GM10266 (cell line): ENCODE measurements around the gene S100A16.

Experiments used
- DNase-seq: peaks from one replicate; pipeline ENCODE4 v3.0.0; 2012; ENCODE audit errors: extremely low spot score
- TF ChIP-seq, protein P1 (sequence below): IDR thresholded peaks from 2 replicates; pipeline ENCODE4 v1.5.1; 2012; ENCODE audit warnings: mild to moderate bottlenecking, low read depth; ENCODE audit not compliant: control insufficient read depth, insufficient read depth; ENCODE audit errors: missing control alignments

S100A16 gene

DNA sequence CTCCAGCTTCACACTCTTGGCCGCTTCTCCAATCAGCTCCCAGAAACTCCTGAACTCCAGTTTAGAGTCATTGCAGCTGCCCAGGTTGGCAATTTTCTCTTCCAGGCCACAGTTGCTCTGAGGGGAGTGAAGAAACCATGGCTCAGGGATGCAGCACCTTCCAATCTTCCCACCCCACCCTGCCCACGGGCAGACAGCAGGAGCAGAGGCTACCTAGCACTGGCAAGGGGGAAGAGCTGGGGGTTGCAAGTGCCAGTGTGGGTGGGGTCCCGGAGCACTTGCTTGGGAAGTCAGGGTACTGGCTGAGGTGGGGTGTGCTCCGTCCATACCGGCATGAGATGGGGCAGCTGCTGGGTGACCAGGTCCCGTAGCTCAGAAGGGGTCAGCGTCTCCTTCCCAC, 2.0 kb upstream of the S100A16 start:
- no peak for DNase-seq
- TF ChIP-seq, protein P1, sequence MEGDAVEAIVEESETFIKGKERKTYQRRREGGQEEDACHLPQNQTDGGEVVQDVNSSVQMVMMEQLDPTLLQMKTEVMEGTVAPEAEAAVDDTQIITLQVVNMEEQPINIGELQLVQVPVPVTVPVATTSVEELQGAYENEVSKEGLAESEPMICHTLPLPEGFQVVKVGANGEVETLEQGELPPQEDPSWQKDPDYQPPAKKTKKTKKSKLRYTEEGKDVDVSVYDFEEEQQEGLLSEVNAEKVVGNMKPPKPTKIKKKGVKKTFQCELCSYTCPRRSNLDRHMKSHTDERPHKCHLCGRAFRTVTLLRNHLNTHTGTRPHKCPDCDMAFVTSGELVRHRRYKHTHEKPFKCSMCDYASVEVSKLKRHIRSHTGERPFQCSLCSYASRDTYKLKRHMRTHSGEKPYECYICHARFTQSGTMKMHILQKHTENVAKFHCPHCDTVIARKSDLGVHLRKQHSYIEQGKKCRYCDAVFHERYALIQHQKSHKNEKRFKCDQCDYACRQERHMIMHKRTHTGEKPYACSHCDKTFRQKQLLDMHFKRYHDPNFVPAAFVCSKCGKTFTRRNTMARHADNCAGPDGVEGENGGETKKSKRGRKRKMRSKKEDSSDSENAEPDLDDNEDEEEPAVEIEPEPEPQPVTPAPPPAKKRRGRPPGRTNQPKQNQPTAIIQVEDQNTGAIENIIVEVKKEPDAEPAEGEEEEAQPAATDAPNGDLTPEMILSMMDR = no peak

DNA sequence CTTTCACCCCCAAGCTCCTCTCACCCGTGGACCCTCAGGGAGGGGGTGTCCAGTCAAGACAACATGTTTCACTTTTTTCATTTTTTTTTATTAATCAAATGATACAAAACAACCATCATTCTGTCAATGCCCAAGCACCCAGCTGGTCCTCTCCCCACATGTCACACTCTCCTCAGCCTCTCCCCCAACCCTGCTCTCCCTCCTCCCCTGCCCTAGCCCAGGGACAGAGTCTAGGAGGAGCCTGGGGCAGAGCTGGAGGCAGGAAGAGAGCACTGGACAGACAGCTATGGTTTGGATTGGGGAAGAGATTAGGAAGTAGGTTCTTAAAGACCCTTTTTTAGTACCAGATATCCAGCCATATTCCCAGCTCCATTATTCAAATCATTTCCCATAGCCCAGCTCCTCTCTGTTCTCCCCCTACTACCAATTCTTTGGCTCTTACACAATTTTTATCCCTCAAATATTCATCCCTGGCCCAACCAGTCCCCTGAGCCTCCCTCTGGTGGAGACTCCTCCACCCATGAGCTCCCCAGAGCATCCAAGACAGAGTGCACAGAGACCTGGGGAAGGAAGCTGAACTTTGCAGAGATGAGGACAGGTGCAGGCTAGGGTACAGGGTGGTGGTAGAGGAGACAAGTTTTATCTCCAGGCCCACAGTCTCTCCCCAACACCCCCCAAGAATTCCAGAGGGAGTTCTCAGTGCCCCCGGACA, 1.4 kb upstream of the S100A16 start:
- no peak for DNase-seq
- TF ChIP-seq, protein P1 = no peak

DNA sequence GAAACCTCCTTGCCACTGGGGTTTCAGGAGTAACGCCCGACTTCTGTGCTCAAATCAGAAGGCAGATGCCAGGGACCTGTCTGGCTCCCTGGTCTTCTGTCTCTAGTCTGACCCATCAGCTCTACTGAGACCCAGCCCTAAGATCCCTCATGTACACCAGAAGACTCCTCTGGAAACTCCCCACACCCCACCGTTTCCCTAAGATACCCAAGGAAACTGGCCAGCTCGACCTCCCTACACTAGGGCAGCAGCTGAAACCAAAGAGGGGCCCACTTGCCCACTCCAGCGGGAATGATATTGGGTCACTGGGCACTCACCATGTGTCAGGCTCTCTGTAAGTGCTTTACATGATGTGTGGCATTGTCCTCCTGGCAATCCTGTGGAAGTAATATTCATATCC, 469 bp upstream of the S100A16 start:
- TF ChIP-seq, protein P1 = no peak
- no peak for DNase-seq

DNA sequence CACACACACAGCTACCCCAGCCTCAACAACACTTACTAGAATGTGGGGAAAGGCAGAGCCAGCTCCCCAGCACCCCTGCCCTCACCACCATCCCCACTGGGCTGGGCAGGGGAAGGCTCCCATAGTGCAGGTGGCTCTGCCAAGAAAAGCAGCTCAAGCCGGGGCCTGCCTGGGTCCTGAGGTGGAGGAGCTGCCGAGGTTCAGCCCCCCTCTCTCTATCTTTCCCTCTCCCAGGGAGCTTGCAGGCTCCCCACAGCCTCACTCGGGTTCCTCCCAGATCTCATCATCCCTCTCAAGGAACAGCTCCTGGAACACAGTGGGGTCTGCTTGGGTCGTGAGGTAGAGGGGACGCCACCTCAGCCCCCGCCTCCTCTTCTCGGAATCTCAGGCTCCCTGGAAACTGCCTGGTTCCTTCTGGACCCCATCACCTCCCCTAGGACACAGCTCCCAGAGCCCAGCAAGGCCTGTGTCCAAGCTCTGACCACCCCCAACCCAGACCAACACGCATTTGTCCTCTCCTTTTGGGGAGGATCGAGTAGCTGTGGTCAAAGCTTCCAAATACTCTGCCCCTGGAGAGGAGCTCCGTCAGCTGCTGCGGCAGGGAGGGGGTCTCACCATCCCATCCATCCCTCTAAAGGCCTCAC, 704 bp downstream of the S100A16 start:
- TF ChIP-seq, protein P1 = no peak
- DNase-seq = no peak

DNA sequence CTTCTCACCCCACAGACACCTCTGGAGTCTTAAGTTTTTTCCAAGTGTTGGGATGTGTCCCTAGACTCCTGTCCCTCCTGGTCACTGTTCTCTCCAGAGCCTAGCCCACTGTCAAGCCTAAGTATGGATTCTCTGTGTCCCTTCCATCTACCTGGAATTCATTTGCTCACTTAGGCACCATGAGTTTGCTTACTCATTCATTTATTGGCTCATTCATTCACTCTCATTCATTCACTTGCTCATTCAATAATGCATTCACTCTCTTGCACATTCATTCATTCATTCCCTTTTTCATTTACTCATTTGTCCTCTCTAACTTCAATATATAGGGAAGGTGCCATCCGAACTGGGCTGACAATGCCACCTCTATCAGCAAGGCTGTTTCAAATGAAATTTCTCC, 1.6 kb downstream of the S100A16 start:
- no peak for DNase-seq

DNA sequence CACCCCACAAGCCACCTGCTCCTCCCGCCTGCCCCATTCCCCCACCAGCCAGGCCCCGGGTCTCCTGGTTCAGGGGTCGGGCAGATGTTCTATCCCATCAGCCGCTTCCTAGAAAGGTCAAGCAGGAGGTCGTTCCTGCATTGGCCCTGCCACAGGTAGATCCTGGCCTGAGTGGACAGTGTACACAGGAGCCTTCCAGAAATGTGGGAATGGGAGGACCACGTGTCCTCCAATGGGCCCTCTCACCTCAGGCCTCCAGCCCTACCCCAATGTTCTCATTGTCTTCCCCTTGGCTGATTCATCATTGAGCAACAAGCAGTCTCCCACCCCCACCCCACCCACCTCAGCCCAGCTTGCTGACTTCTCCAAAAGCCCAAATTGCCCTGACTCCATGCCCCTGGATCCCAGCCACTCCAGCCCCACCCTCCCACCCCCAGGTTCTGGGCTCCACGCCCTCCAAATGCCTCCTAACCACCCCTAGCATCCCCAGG, 2.1 kb downstream of the S100A16 start:
- no peak for DNase-seq
- TF ChIP-seq, protein P1 = no peak

More for the DNA sequence above, 1.6 kb downstream of the S100A16 start:
- TF ChIP-seq, protein P1 = no peak

DNA sequence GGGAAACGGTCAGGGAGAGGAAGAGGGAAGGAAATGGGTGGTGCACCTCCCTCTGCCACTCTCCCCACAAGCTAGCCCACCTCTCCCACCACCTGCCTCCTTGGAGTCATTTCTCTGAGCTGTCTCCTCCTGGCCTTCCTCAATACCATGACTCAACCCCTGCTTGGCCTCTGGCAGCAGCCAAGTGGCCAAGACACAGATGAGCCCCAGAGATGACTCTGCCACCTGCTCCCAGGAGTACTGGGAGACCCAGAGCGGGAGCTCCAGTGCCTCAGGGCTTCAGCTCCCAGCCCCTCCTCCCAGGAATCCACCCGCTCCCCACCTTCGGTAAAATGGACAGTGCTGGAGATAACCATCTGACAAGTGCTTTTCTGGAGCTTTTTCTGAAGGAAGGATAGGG, 2.6 kb downstream of the S100A16 start:
- no peak for DNase-seq
- TF ChIP-seq, protein P1 = no peak
